T-helper 22 cell (primary cell): ENCODE results near the gene TSC22D1.

ENCODE experiments used
- DNase-seq: peaks from one replicate; pipeline ENCODE4 v3.0.0-alpha.2; 2020; ENCODE audit warnings: low read depth

Gene TSC22D1

DNA sequence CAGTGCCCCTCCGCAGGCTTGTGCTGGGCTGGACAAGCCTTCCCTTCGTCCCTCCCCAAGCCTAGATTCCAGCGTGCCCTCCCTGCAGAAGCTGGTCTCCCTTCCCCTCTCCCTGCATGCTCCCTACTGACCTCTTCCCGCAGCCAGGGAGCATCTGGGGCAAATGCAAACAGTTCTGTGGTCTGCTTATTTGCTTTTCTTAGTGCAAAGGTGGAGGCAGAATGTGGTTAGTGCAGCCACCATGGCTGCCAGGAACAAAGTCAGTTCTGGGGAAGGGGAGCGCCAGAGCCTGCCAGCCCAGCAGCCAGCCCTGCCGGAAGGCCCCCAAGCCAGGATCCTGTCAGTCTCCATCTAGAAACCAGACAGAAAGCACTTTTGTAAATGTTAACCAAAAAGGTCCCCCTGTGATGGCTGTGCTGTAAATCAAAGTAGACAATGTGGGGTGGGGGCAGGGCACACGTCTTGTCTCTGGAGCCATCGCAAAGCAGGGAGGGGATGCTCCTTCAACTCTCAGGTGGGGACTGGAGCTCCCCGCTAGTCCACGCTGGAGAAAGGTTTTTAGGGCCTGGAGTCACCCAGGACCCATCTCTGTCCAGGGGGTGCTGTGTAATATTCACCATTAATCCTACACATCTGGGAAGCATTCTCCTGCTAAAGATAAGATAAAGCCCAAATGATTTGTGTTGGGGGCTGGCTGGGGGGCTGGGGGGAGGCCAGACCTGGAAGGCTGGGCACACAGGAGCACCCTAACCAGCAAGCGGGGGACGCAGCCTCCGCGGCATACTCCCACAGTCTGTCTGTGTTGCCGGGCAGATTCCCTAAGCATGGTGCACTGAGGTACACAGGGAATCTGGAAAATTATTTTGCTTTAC lies 171.6 kb downstream of the TSC22D1 start:
- DNase-seq, result no peak

- DNase-seq, result no peak
Observed at GRCh38 chr13:44403461-44404056, 172.6 kb downstream of the TSC22D1 start.

GRCh38 chr13:44402899-44403445 lies 173.2 kb downstream of the TSC22D1 start:
- no peak for DNase-seq

DNA sequence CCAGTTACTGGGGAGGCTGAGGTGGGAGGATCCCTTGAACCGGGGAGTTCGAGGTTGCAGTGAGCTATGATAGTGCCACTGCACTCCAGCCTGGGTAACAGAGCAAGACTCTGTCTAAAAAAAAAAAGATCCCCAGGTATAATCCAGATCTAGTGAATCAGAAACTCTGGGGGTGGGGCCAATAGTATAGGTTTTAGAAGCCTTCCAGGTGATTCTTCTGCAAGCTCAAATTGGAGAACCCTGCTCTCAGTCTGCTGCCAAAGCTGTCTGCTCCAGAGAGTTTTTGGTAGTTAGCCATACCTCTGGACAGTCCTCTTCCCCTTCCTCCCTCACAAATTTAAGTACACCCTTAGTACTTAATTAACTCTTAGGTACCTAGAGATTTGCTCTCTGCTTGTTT lies 174.6 kb downstream of the TSC22D1 start:
- no peak for DNase-seq

DNA sequence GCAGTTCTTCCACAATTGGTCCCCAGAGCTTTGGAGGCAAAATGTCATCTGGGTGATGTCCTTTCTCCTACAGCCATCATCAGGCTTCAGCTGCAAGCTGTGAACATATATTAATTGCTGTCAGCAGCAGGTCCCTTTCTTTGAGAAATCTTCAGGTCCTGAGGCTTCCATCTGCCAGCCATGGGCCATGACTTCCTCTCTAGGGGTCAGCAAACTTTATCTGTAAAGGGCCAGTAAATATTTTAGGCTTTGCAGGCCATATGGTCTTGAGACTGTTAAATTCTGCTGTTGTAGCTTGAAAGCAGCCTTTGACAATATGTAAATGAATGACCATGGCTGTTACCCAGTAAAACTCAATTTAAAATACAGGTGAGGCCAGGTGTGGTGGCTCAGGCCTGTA lies 175.4 kb downstream of the TSC22D1 start:
- DNase-seq, result no peak

- DNase-seq, result no peak
Observed at GRCh38 chr13:44399074-44399473, 177.1 kb downstream of the TSC22D1 start.

- no peak for DNase-seq
Observed at GRCh38 chr13:44398606-44399005, 177.5 kb downstream of the TSC22D1 start.

DNA sequence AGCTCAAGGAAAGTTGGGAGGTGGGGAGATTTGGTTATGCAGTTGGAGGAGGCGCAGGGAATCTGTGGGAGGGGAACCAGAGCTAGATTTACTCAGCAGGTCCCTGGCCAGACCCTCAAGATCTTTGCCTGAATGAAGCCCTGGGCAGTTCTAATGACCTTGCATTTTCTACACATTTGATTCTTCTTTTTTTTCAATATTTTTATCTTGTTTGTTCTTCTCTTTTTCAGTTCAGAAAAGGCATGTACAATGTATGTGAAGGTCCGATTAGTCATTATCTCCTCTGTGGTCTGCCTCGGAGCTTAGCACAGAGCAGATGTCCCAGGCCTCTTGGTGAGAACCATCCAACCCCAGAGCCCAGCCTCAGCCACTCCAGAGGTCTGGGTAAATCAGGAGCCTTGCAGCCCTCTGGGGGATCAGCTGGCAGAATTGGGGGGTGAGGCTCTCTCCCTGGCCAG lies 178.3 kb downstream of the TSC22D1 start:
- no peak for DNase-seq

- DNase-seq, result no peak
Observed at GRCh38 chr13:44396701-44397580, 179.2 kb downstream of the TSC22D1 start.

- DNase-seq, result no peak
Observed at GRCh38 chr13:44395976-44396694, 180.0 kb downstream of the TSC22D1 start.

DNA sequence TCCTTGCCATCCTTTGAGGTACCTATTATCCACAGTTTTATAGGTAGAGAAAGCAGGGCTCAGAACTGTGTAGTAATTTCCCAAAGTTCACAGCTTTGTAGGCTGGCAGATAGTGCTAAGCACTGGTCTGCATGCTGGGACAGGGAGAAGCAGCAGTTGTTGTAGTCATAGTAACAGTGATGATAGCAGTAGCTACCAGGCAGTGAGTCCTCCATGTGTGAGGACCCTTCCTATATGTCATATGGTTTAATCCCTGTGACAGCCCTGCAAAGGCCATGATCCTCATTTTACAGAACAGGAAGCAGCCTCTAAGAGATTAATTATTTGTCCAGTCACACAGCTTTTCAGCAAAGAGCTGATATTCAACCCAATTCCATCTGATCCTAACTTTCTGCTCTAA lies 181.5 kb downstream of the TSC22D1 start:
- no peak for DNase-seq

DNA sequence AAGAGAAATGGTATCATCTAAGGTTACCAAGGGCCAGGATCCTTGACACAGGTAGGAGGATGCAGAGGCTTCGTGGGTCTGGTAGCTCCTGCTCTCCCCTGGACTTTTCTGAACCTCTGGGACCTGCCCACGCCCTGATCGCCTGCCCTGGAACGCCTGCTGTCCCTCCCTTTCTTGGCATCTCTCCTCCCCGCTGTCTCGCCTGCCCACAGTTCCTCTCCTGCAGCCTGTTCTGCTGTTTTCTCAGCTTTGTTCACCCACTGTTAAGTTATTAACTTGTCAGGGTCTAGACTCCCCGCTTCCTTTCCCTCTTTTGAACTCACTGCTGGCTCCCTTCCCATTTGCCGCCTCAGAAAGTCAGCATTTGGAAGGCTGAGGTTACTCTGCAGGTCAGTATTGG lies 182.7 kb downstream of the TSC22D1 start:
- DNase-seq, result no peak

DNA sequence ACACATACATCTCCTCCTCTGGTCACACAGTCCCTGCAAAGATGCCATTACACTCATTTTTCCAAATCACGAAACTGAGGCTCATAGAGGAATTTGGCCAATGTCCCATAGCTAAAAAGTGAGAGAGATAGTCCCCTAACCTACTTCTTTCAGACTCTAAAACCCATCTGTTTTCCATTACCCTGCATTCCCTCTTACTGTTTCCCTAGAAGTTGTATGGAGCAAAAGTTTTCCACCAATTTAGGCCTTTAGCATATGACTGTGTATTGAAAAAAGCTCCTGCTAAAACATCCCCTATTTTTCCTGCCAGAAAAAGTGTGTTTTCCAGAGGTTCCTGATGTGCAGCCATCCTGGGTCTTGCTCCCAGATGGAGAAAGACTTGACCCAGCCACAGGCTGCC lies 186.3 kb downstream of the TSC22D1 start:
- DNase-seq, result no peak

DNA sequence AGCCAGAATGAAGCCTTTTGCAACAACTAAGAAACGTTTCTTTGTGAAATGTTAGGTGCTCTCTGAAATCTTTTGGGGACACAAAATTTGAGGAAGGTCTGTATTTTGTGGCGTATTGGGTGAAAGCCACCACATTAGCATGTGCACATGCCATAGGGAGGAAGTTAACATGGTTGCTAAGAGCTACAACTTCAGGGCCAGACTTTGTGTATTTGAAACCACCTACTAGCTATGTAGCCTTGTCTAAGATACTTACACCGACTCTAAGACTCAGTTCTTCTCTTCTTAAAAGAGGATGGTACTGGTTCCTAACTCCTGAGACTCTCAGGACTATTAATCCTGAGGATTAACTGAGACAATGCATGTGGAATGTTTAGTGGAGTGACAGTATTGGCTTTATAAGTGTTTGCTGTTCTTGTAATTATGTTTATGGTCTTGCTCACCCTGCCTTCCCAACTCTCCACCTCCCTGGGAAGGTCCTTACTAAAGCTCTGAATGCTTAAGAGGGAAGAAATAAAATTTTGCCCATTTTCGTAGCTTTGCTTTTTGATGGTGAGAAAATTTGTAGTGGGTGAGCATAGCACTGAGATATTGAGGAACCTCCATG lies 187.0 kb downstream of the TSC22D1 start:
- no peak for DNase-seq

DNA sequence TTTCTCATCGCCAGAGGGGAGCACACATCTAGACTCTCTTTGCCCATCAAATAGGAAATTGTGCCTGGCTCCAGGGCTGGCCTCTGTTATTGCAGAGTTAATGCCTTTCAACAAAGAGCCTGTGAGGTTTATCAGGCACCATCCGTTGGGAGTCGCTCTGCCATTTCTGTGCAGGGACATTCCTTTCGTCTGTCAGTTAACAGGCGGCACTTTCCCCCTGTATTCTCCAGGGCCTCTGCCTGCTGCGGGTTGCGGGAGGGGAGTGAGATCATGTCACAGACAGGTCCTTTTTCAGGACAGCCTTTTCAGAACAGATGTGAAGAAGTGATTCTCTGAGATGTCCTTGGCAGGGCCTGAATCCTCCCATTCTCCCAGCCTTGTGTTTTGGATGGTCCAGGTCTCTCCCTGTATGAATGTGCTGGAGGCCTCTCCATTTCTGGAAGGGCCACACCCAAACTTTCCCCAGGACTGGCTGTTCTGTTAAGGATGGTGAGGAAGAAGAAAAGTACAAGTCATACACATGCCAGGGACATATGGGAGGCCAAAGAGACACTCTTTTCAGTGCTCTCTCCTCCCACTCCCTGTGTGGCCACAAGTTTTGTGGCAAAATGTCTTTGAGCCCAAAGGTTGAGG lies 187.6 kb downstream of the TSC22D1 start:
- DNase-seq, result no peak

DNA sequence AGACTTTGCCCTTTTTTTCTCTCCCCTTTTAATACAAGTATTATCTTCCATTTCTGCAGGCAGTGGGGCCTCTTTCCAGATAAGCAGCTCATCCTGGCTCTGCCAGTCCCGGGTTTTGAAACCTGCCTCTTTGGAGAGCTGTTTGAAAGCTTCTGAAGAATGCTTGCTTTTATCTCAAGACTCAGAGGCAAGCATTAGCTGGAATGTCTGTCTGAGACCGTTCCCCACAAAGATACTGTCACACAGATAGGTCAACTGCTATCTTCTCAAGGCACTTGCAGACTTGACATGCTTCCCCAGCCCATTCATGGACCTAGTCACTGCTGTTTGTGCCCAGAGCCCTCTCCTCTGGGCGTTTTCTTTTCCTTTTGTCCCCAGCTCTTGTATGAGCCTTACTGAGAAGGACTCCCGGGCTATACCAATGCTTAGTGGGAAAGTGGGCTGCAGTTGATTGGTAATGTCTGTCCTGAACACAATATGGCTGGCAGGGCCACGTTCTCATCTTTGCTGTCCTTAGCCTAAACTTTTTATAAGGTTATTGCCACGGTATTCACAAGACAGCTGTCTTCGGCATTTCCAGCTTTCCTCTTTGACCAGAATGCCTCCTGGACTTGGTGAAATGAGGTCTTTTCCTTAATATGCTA lies 189.1 kb downstream of the TSC22D1 start:
- no peak for DNase-seq

GRCh38 chr13:44385847-44386246 lies 190.3 kb downstream of the TSC22D1 start:
- DNase-seq, result no peak

DNA sequence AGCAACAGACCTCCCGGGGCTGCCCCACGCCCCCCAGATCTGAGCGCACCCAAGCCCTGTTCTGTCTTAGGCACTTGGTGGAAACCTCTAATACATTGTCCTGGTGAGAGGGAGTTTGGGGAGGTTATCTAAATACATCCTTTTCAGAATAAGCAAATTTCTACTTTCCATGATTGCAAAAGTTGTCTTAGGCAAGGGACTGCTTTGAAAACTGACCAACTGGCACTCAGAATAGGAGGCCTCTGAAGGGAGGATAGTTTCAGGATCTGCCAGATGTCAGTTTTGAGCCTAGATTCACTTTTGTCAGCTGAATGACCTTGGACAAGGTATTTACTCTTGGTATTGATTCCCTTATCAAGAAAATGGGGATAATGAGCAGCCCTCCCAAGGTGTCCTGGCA lies 190.7 kb downstream of the TSC22D1 start:
- DNase-seq, result no peak

- DNase-seq, result no peak
Observed at GRCh38 chr13:44384778-44385177, 191.4 kb downstream of the TSC22D1 start.

GRCh38 chr13:44383945-44384344 lies 192.2 kb downstream of the TSC22D1 start:
- DNase-seq, result no peak
